IMR-90 (cell line): ENCODE measurements around the gene ZEB2. TPM values are rescaled to one million over a fixed set of nuclear protein-coding genes. Genes with fewer than 3 reads are reported as not detected.
A peak's percentile ranks its signal among the peaks of the same experiment; 100 is the strongest.

Source experiments
- ATAC-seq: fragments of 200-7000 bp; cut with Tn5 transposase; 2 replicates; pipeline ENCODE4 v1.9.1; 2020; ENCODE audit warnings: low read depth, mild to moderate bottlenecking, moderate library complexity
- BruUV-seq: library from RNA; stranded (reverse); fragments of 400-500 nt; replicated peaks from 2 replicates; lab custom pipeline; 2021; lab: Mats Ljungman, UMichigan
- CTCF ChIA-PET: fragments of 300-600 bp; formaldehyde crosslinking; extraction: SDS; loops from one replicate; lab custom pipeline; 2021; ENCODE audit warnings: antibody characterized with exemption; lab: Yijun Ruan, JAX
- POLR2A ChIA-PET: fragments of 300-600 bp; sonication (Branson Sonifier 250); formaldehyde crosslinking; loops from one replicate; lab custom pipeline; 2022; ENCODE audit warnings: antibody characterized with exemption; ENCODE audit not compliant: unreplicated experiment; lab: Charles Lee
- DNase-seq: peaks from one replicate; pipeline ENCODE4 v3.0.0; 2013
- H2AFZ ChIP-seq: replicated peaks from 2 replicates; pipeline ENCODE3; 2013; ENCODE audit warnings: low read length, mild to moderate bottlenecking; ENCODE audit not compliant: poor library complexity
- H2AK5ac ChIP-seq: 2 replicates; pipeline ENCODE4 v1.6.1; 2013; ENCODE audit warnings: low read depth, low read length, inconsistent platforms
- H2AK9ac ChIP-seq: replicated peaks from 2 replicates; pipeline ENCODE3; 2013; ENCODE audit warnings: mild to moderate bottlenecking, low read depth, low read length, moderate library complexity; ENCODE audit not compliant: poor library complexity
- H2BK120ac ChIP-seq: 2 replicates; pipeline ENCODE4 v1.6.1; 2013; ENCODE audit warnings: low read depth, low read length, inconsistent platforms
- H2BK15ac ChIP-seq: 3 replicates; pipeline ENCODE4 v1.6.1; 2013; ENCODE audit warnings: low read depth, low read length, inconsistent platforms
- H2BK20ac ChIP-seq: 2 replicates; pipeline ENCODE4 v1.6.1; 2013; ENCODE audit warnings: low read depth, mild to moderate bottlenecking, inconsistent platforms, low read length, moderate library complexity
- H2BK5ac ChIP-seq: 2 replicates; pipeline ENCODE4 v1.6.1; 2013; ENCODE audit warnings: mild to moderate bottlenecking, low read depth, low read length, inconsistent platforms; ENCODE audit not compliant: poor library complexity, severe bottlenecking
- H3K14ac ChIP-seq: replicated peaks from 2 replicates; pipeline ENCODE4 v1.6.1; 2013; ENCODE audit warnings: low read depth, low read length, inconsistent platforms
- H3K18ac ChIP-seq: 2 replicates; pipeline ENCODE4 v1.6.1; 2013; ENCODE audit warnings: low read depth, low read length, control low read depth
- H3K23ac ChIP-seq: 2 replicates; pipeline ENCODE4 v1.6.1; 2013; ENCODE audit warnings: low read depth, low read length, inconsistent platforms
- H3K27ac ChIP-seq: 2 replicates; pipeline ENCODE4 v1.5.1; 2013; ENCODE audit warnings: mild to moderate bottlenecking, control low read depth, low read length; ENCODE audit not compliant: insufficient read depth
- H3K27me3 ChIP-seq: 2 replicates; pipeline ENCODE4 v1.6.1; 2013; ENCODE audit warnings: low read length; ENCODE audit not compliant: control insufficient read depth, insufficient read depth
- H3K36me3 ChIP-seq: 2 replicates; pipeline ENCODE4 v1.6.1; 2013; ENCODE audit warnings: low read length, mixed read lengths; ENCODE audit not compliant: control insufficient read depth, insufficient read depth
- H3K4ac ChIP-seq: 2 replicates; pipeline ENCODE4 v1.6.1; 2013; ENCODE audit warnings: low read depth, low read length, inconsistent platforms
- H3K4me1 ChIP-seq: 2 replicates; pipeline ENCODE4 v1.6.1; 2013; ENCODE audit warnings: low read length, mixed read lengths; ENCODE audit not compliant: control insufficient read depth, insufficient read depth
- H3K4me2 ChIP-seq: 2 replicates; pipeline ENCODE4 v1.6.1; 2013; ENCODE audit warnings: low read depth, mild to moderate bottlenecking, control low read depth, low read length, moderate library complexity
- H3K4me3 ChIP-seq: 2 replicates; pipeline ENCODE4 v1.5.1; 2013; ENCODE audit warnings: low read depth, mild to moderate bottlenecking, control low read depth, low read length, moderate library complexity; ENCODE audit not compliant: insufficient read depth
- H3K56ac ChIP-seq: 2 replicates; pipeline ENCODE4 v1.6.1; 2013; ENCODE audit warnings: low read length, inconsistent platforms; ENCODE audit not compliant: insufficient read depth; ENCODE audit errors: extremely low read depth
- H3K79me1 ChIP-seq, 2 experiments: 2 replicates each; pipeline ENCODE4 v1.6.1; 2013; ENCODE audit warnings: low read length in 2 of 2, inconsistent platforms in 1 of 2, low read depth in 1 of 2
- H3K9ac ChIP-seq: 2 replicates; pipeline ENCODE4 v1.6.1; 2013; ENCODE audit warnings: low read depth, low read length, control low read depth
- H3K9me1 ChIP-seq: 2 replicates; pipeline ENCODE4 v1.6.1; 2013; ENCODE audit warnings: low read length, inconsistent platforms; ENCODE audit not compliant: insufficient read depth
- H3K9me3 ChIP-seq: 2 replicates; pipeline ENCODE4 v1.6.1; 2013; ENCODE audit warnings: low read length; ENCODE audit not compliant: control insufficient read depth, insufficient read depth
- H4K20me1 ChIP-seq: 2 replicates; pipeline ENCODE4 v1.6.1; 2013; ENCODE audit warnings: low read length, inconsistent platforms; ENCODE audit not compliant: insufficient read depth
- H4K5ac ChIP-seq: 2 replicates; pipeline ENCODE4 v1.6.1; 2013; ENCODE audit warnings: mild to moderate bottlenecking, low read depth, low read length, control low read depth
- H4K8ac ChIP-seq, 2 experiments: 2 replicates each; pipeline ENCODE4 v1.6.1; 2013; ENCODE audit warnings: low read depth in 2 of 2, low read length in 2 of 2, control low read depth in 1 of 2, inconsistent platforms in 1 of 2
- H4K91ac ChIP-seq: 2 replicates; pipeline ENCODE4 v1.6.1; 2013; ENCODE audit warnings: low read depth, low read length, inconsistent platforms; ENCODE audit not compliant: insufficient read depth
- BHLHE40 ChIP-seq: fragments of 150-350 bp; IDR thresholded peaks from 2 replicates; pipeline ENCODE4 v1.6.1; 2016; ENCODE audit warnings: mild to moderate bottlenecking, low read depth, low read length
- CEBPB ChIP-seq: IDR thresholded peaks from 2 replicates; pipeline ENCODE4 v1.6.1; 2012; ENCODE audit warnings: low read depth, low read length, improper control_type of control experiment
- FOS ChIP-seq: fragments of 150-350 bp; IDR thresholded peaks from 2 replicates; pipeline ENCODE4 v1.6.1; 2016; ENCODE audit warnings: low read depth, low read length
- MAFK ChIP-seq: IDR thresholded peaks from 2 replicates; pipeline ENCODE4 v1.6.1; 2012; ENCODE audit warnings: low read depth, low read length, improper control_type of control experiment
- MAZ ChIP-seq: IDR thresholded peaks from 2 replicates; pipeline ENCODE4 v1.6.1; 2012; ENCODE audit warnings: low read depth, mild to moderate bottlenecking, low read length, improper control_type of control experiment, moderate library complexity, borderline replicate concordance
- NFE2L2 ChIP-seq: fragments of 150-350 bp; IDR thresholded peaks from 2 replicates; pipeline ENCODE4 v1.6.1; 2016; ENCODE audit warnings: low read depth, mild to moderate bottlenecking, low read length
- RAD21 ChIP-seq: IDR thresholded peaks from 2 replicates; pipeline ENCODE4 v1.6.1; 2012; ENCODE audit warnings: low read length, improper control_type of control experiment
- SMC3 ChIP-seq: fragments of 150-350 bp; IDR thresholded peaks from 2 replicates; pipeline ENCODE4 v1.6.1; 2016; ENCODE audit warnings: low read depth, mild to moderate bottlenecking, antibody characterized with exemption, low read length, moderate library complexity
- WGBS, 2 experiments: methylation state at CpG; one replicate each; pipeline versions ENCODE4 v1.1.5 to v1.1.7; 2013; ENCODE audit warnings: missing lambda C conversion rate in 2 of 2; ENCODE audit not compliant: insufficient read length in 1 of 2; ENCODE audit errors: extremely low coverage in 2 of 2; 5-methylcytosine and 5-hydroxymethylcytosine counted together
- dilution Hi-C: fragments of 300-500 bp; cut with HindIII; formaldehyde crosslinking; loops from one replicate; pipeline ENCODE4 v1.14.3; 2018; ENCODE audit warnings: low sequenced_read_pairs; ENCODE audit not compliant: unreplicated experiment
- in situ Hi-C: fragments of 300-500 bp; cut with MboI; formaldehyde crosslinking; loops from 3 replicates; pipeline ENCODE4 v1.14.3; 2019; ENCODE audit warnings: low sequenced_read_pairs, inconsistent platforms, mixed read lengths
- intact Hi-C: fragments of 100-400 bp; cut with micrococcal nuclease; formaldehyde crosslinking; loops from 2 replicates; pipeline ENCODE4 v1.10.0; 2022
- polyA plus RNA-seq, 3 experiments: library from polyadenylated mRNA; depleted of rRNA; stranded (reverse); fragments of >200 nt; gene quantifications; 2 replicates each; pipeline ENCODE4 v1.2.3, GENCODE V29; 2012; ENCODE audit warnings: low replicate concordance in 1 of 3
- total RNA-seq: library from RNA; depleted of rRNA; stranded (reverse); fragments of >200 nt; gene quantifications from 2 replicates; pipeline ENCODE4 v1.2.3, GENCODE V29; 2012
- TF ChIP-seq, protein P1 (sequence below): conservative IDR thresholded peaks from 2 replicates; pipeline ENCODE4 v1.5.1; 2012; ENCODE audit warnings: mild to moderate bottlenecking, low read depth, low read length, improper control_type of control experiment

ZEB2 gene
- total and polyA plus RNA-seq, 2 of the 4 experiments (the other 2 are of a cell fraction): 22.4 to 50.9 TPM

DNA sequence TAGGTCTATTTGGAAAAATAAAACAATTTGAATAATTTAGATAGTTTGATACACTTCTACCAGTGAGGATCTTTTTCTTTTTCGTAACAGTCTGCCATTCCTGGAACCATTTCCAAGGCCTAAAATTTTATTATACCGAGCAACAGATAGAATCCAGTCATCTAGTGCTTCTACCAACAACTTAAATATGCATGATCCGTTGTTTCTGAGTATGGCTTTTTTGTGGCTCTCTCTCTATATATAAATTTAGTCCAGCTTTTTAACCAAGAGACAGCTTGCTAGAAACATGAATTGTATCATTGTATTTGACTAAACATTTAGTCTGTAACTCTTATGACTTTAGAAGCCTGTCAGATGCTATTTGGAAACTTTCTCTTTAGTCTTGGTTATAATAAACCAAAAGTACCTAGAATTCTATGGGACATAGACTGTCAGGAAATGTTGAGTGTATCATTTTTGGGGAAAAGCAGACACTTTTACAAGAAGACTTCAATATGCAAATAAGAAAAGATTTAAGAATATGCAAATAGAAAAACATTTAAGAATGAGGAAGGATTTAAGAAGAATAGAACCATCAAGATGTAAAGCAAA lies 161.4 kb downstream of the ZEB2 start (continued):
- TF ChIP-seq NFE2L2: no peak

DNA sequence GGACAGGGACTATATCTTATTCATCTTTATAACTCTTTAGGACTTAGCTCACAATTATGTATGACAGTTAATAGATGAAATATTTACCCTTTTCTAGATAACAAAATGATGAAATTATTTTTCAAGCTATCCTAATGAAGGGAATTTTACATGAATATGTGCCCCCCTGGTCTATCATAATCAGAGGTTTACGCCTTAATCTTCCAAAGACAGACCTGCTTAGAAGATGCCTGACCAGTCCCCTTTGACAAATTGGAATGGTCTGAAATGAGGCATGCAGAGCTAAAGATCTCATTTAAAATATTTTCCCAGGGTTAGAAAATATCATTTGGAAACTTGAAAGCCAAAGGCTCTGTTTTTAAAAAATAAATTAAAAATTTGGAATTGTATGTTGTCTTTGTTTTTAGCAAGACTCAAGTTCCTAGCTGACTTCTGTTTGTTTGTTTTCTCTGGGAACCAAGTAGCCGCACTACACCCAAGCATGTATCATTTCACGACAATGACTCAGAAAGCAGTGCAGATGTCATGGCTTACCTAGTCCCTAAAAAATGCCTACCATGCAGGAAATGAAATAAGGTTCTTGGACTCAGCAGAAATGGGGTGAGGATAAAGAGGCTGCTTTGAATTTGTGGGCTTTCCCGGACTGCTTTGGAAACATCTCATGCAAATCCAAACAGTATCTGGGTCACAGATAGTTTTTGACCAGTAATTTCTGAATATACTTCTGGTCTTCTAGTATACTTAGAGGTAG lies 162.1 kb downstream of the ZEB2 start:
- no peak overlapping the region for H3K14ac ChIP-seq
- H2BK20ac ChIP-seq: peak overlapping the region; percentile 67
- H3K4ac ChIP-seq: peak overlapping the region; percentile 56; the same call in 1 of the 2 replicates
- H4K20me1 ChIP-seq: no peaks in the 10 kb centered on the region
- no CpG with 5 or more reads among the region's 4 CpGs for WGBS, 2 experiments
- peak overlapping the region; percentile 94 for H2BK5ac ChIP-seq
- in situ Hi-C loops: no loop called here
- intact Hi-C loops: no loop called here
- no peaks in the 10 kb centered on the region for H3K27me3 ChIP-seq
- H4K91ac ChIP-seq: peak overlapping the region; percentile 43; the same call in 1 of the 2 replicates
- no TSS peak for BruUV-seq
- dilution Hi-C loops: no loop called here
- peak overlapping the region; percentile 81 for H2BK120ac ChIP-seq
- peak overlapping the region; percentile 53; the same call in 1 of the 2 replicates for H3K4me2 ChIP-seq
- H3K18ac ChIP-seq: peak overlapping the region; percentile 37; the same call in 1 of the 2 replicates
- H4K8ac ChIP-seq: peak overlapping the region in 1 of 2 experiments; percentile 53; a peak in 2 of 4 replicates
- DNase-seq: peak; percentile 99
- ATAC-seq: peak; percentile 89
- TF ChIP-seq CEBPB: peak; percentile 9; the same call in 1 of the 2 replicates
- TF ChIP-seq NFE2L2: peak; percentile 77; the same call in 1 of the 2 replicates
- peak; percentile 19; the same call in 1 of the 2 replicates for TF ChIP-seq RAD21
- TF ChIP-seq SMC3: no peak
- no peak for TF ChIP-seq MAZ
- TF ChIP-seq FOS: peak; percentile 92
- TF ChIP-seq BHLHE40: 0 out of 2 replicates have a peak, but pooled peaks have one; percentile 30
- peak; percentile 98 for TF ChIP-seq MAFK
- TF ChIP-seq, protein P1, sequence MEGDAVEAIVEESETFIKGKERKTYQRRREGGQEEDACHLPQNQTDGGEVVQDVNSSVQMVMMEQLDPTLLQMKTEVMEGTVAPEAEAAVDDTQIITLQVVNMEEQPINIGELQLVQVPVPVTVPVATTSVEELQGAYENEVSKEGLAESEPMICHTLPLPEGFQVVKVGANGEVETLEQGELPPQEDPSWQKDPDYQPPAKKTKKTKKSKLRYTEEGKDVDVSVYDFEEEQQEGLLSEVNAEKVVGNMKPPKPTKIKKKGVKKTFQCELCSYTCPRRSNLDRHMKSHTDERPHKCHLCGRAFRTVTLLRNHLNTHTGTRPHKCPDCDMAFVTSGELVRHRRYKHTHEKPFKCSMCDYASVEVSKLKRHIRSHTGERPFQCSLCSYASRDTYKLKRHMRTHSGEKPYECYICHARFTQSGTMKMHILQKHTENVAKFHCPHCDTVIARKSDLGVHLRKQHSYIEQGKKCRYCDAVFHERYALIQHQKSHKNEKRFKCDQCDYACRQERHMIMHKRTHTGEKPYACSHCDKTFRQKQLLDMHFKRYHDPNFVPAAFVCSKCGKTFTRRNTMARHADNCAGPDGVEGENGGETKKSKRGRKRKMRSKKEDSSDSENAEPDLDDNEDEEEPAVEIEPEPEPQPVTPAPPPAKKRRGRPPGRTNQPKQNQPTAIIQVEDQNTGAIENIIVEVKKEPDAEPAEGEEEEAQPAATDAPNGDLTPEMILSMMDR: no peak
- H3K79me1 ChIP-seq: 0 out of 4 replicates have a peak, but pooled peaks cover 0 to 4% of the 10 kb centered on the region in 2 experiments
- CTCF ChIA-PET: no interaction called here
- H3K9me3 ChIP-seq: no peaks in the 10 kb centered on the region
- H3K9me1 ChIP-seq: peaks cover 5% of the 10 kb centered on the region; the same call in 1 of the 2 replicates
- no peaks in the 10 kb centered on the region for H3K36me3 ChIP-seq
- no peak overlapping the region for H2AFZ ChIP-seq
- H4K5ac ChIP-seq: no peak overlapping the region; the same call in 1 of the 2 replicates
- H3K9ac ChIP-seq: no peak overlapping the region
- no peak overlapping the region for H2AK5ac ChIP-seq
- POLR2A ChIA-PET: no interaction called here
- H3K4me1 ChIP-seq: peaks cover 11% of the 10 kb centered on the region; the same call in 1 of the 2 replicates
- no peak overlapping the region; the same call in 2 of the 3 replicates for H2BK15ac ChIP-seq
- H3K56ac ChIP-seq: peak overlapping the region; percentile 31; the same call in 1 of the 2 replicates
- H3K23ac ChIP-seq: no peak overlapping the region
- no peak overlapping the region for H3K4me3 ChIP-seq
- no peak overlapping the region for H2AK9ac ChIP-seq
- H3K27ac ChIP-seq: no peak overlapping the region; the same call in 1 of the 2 replicates
